Measurements from ENCODE around the gene BLMH.

- TF ChIP-seq EP300 (IDR thresholded peaks at IDR 0.05), result no peak
- no peak for TF ChIP-seq CTCF (IDR thresholded peaks at IDR 0.05)
- TF ChIP-seq POLR2A (IDR thresholded peaks at IDR 0.05; ENCODE audit: low read depth), result no peak
Measured at GRCh38 chr17:30244853-30245385, 46.8 kb downstream of the BLMH start.

All from esophagus muscularis mucosa (tissue), 4 donors.